Measurements from ENCODE around the gene ACAA2.

DNA sequence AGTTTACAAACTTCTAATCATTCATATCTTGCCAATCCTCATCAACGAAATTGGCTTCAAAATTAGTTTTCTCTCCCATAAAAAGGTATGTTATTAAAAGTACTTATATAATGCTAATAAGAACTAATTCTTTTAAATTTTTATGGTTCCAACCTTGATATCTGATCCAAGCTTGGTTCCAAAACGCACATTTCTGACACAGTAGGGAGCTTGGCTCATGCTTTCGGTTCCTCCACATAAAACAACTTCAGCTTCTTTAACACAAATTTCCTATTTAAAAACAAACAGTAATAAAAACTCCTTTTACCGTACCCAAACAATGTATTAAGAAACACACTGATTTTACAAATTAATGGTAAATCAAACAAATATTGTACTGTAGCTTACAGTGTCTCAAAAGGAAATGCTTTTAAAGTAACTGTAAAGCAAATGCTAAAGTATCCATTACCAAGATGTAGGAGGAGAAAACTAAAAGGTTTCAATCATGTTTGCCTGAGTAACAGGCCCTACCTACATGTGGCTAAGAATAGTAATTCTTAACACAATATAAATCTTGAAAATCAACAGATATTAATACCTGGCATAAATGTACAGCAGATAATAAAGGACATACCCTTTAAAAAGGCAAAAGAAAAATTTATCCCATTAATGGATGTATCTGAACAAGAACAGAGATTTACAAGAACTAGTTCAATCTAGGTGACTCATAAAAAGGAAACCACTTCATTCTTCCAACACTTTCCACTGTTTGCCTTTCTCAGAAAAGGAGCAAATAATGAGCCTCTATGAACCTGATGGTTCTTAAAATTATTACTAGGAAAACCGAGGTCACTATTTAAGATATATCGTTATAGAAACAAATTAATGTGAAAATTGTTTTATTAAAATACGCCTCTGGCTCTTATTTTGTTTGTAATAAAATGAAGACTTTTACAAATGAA lies 17.5 kb downstream of the ACAA2 start:
- TF ChIP-seq, protein P1, sequence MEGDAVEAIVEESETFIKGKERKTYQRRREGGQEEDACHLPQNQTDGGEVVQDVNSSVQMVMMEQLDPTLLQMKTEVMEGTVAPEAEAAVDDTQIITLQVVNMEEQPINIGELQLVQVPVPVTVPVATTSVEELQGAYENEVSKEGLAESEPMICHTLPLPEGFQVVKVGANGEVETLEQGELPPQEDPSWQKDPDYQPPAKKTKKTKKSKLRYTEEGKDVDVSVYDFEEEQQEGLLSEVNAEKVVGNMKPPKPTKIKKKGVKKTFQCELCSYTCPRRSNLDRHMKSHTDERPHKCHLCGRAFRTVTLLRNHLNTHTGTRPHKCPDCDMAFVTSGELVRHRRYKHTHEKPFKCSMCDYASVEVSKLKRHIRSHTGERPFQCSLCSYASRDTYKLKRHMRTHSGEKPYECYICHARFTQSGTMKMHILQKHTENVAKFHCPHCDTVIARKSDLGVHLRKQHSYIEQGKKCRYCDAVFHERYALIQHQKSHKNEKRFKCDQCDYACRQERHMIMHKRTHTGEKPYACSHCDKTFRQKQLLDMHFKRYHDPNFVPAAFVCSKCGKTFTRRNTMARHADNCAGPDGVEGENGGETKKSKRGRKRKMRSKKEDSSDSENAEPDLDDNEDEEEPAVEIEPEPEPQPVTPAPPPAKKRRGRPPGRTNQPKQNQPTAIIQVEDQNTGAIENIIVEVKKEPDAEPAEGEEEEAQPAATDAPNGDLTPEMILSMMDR (optimal IDR thresholded peaks at IDR 0.05 in 1 of 3, IDR thresholded peaks at IDR 0.05 in 1 of 3, conservative IDR thresholded peaks at IDR 0.05 in 1 of 3; ENCODE audit: extremely low read depth in 1 of 3, insufficient read depth in 2 of 3, low read length in 3 of 3): no peak
- no peak for TF ChIP-seq EZH2 (IDR thresholded peaks at IDR 0.05; ENCODE audit: low read length)

Measured in keratinocyte (primary cell).